Measurements from ENCODE around the gene KIRREL3. TPM values are rescaled to one million over a fixed set of nuclear protein-coding genes. Genes with fewer than 3 reads are reported as not detected.

The KIRREL3 gene
- polyA plus RNA-seq, 1 of the 3 experiments (the other 2 are of a cell fraction) = 3.7 TPM

DNA sequence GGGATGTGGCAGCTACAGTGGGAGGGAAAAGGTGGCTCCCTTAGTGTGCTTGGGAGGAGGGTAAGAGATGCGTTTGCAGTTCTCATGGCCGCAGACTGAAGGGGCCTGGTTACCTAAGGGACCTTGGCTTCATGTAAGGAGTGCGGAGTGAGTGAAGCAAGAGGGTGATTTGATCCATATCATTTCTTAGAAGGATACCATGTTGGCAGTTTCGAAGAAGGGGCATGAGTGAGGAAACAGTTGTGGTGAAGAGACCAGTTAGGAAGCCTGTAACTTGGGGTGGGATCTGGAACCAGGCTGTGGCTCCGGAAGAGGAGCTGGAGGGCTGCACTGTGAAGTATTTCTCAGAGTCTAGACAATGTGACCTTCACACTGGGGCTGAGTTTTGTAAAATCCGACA, 600.1 kb downstream of the KIRREL3 start:
- no peaks in the 10 kb centered on the region for H4K20me1 ChIP-seq (ENCODE audit: insufficient read depth)
- CTCF ChIA-PET = interaction anchor here (1.0 kb wide), 1 partner anchor 80 kb away, joined by 3 read pairs; no protein-coding TSS in a partner anchor
- POLR2A ChIA-PET = no interaction called here

DNA sequence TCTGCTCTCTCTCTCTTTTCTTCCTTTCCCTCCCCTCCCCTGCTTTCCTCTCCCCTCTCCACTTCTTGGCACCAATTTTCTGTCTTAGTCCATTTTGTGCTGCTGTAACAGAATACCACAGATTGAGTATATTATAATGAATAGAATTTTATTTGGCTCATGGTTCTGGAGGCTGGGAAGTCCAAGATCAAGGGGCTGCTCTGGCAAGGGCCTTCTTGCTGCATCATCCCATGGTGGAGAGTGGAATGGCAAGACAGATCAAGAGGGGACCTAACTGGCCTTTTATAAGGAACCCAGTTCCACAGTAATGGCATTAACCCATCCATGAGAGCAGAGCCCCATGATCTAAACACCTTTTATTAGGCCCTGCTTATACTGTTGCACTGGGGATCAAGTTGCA, 600.6 kb downstream of the KIRREL3 start:
- Histone ChIP-seq H2AFZ (ENCODE audit: low read depth) (no peak overlapping the region), H4K20me1 (ENCODE audit: insufficient read depth) (no peaks in the 10 kb centered on the region), H3K27me3 (ENCODE audit: insufficient read depth) (no peaks in the 10 kb centered on the region), H3K27ac (ENCODE audit: low read depth in 2 of 2, low read length in 1 of 2) (no peak overlapping the region), H3K36me3 (replicated peaks in 1 of 2; ENCODE audit: control insufficient read depth in 1 of 2, insufficient read depth in 2 of 2, low read length in 1 of 2) (no peaks in the 10 kb centered on the region), H3K4me3 (ENCODE audit: low read depth in 2 of 2, low read length in 1 of 2) (no peak overlapping the region), H3K4me1 (ENCODE audit: control insufficient read depth in 1 of 2, insufficient read depth in 2 of 2, low read depth in 1 of 2, low read length in 1 of 2) (peaks cover 8 to 10% of the 10 kb centered on the region in 2 experiments; a peak in 2 of 4 replicates), H3K9ac (no peak overlapping the region), H3K4me2 (no peak overlapping the region), H3K9me3 (no peaks in the 10 kb centered on the region), H3F3A (replicated peaks; ENCODE audit: insufficient read depth) (no peaks in the 10 kb centered on the region), H3K79me2 (ENCODE audit: insufficient read depth) (no peaks in the 10 kb centered on the region), H3K9me2 (no peaks in the 10 kb centered on the region)
- ChIA-PET POLR2A (no interaction called here), CTCF (no interaction called here)
- no peak for DNase-seq
- TF ChIP-seq, protein P1, sequence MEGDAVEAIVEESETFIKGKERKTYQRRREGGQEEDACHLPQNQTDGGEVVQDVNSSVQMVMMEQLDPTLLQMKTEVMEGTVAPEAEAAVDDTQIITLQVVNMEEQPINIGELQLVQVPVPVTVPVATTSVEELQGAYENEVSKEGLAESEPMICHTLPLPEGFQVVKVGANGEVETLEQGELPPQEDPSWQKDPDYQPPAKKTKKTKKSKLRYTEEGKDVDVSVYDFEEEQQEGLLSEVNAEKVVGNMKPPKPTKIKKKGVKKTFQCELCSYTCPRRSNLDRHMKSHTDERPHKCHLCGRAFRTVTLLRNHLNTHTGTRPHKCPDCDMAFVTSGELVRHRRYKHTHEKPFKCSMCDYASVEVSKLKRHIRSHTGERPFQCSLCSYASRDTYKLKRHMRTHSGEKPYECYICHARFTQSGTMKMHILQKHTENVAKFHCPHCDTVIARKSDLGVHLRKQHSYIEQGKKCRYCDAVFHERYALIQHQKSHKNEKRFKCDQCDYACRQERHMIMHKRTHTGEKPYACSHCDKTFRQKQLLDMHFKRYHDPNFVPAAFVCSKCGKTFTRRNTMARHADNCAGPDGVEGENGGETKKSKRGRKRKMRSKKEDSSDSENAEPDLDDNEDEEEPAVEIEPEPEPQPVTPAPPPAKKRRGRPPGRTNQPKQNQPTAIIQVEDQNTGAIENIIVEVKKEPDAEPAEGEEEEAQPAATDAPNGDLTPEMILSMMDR (IDR thresholded peaks at IDR 0.05) = no peak
- TF ChIP-seq SIN3A (IDR thresholded peaks at IDR 0.05; ENCODE audit: borderline replicate concordance, low read depth, low read length) (no peak), ELF1 (IDR thresholded peaks at IDR 0.05) (no peak), FOSL2 (IDR thresholded peaks at IDR 0.05; ENCODE audit: borderline replicate concordance, low read depth) (no peak), EZH2phosphoT487 (IDR thresholded peaks at IDR 0.05; ENCODE audit: borderline replicate concordance, low read depth) (no peak)
- TF ChIP-seq, protein P2, sequence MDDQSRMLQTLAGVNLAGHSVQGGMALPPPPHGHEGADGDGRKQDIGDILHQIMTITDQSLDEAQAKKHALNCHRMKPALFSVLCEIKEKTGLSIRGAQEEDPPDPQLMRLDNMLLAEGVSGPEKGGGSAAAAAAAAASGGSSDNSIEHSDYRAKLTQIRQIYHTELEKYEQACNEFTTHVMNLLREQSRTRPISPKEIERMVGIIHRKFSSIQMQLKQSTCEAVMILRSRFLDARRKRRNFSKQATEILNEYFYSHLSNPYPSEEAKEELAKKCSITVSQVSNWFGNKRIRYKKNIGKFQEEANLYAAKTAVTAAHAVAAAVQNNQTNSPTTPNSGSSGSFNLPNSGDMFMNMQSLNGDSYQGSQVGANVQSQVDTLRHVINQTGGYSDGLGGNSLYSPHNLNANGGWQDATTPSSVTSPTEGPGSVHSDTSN (IDR thresholded peaks at IDR 0.05) = no peak
- TF ChIP-seq, protein P3, sequence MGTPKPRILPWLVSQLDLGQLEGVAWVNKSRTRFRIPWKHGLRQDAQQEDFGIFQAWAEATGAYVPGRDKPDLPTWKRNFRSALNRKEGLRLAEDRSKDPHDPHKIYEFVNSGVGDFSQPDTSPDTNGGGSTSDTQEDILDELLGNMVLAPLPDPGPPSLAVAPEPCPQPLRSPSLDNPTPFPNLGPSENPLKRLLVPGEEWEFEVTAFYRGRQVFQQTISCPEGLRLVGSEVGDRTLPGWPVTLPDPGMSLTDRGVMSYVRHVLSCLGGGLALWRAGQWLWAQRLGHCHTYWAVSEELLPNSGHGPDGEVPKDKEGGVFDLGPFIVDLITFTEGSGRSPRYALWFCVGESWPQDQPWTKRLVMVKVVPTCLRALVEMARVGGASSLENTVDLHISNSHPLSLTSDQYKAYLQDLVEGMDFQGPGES (IDR thresholded peaks at IDR 0.05; ENCODE audit: low read depth, low read length) = no peak
- TF ChIP-seq, protein P4, sequence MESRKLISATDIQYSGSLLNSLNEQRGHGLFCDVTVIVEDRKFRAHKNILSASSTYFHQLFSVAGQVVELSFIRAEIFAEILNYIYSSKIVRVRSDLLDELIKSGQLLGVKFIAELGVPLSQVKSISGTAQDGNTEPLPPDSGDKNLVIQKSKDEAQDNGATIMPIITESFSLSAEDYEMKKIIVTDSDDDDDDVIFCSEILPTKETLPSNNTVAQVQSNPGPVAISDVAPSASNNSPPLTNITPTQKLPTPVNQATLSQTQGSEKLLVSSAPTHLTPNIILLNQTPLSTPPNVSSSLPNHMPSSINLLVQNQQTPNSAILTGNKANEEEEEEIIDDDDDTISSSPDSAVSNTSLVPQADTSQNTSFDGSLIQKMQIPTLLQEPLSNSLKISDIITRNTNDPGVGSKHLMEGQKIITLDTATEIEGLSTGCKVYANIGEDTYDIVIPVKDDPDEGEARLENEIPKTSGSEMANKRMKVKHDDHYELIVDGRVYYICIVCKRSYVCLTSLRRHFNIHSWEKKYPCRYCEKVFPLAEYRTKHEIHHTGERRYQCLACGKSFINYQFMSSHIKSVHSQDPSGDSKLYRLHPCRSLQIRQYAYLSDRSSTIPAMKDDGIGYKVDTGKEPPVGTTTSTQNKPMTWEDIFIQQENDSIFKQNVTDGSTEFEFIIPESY (IDR thresholded peaks at IDR 0.05; ENCODE audit: borderline replicate concordance, low read depth) = no peak

More for the DNA sequence above, 600.1 kb downstream of the KIRREL3 start:
- no peak overlapping the region for H2AFZ ChIP-seq (ENCODE audit: low read depth)
- no peak overlapping the region for H3K27ac ChIP-seq (ENCODE audit: low read depth in 2 of 2, low read length in 1 of 2)
- no peak overlapping the region for H3K9ac ChIP-seq
- H3K4me3 ChIP-seq (ENCODE audit: low read depth in 2 of 2, low read length in 1 of 2) = no peak overlapping the region
- H3K36me3 ChIP-seq (replicated peaks in 1 of 2; ENCODE audit: control insufficient read depth in 1 of 2, insufficient read depth in 2 of 2, low read length in 1 of 2) = no peaks in the 10 kb centered on the region
- no peaks in the 10 kb centered on the region for H3K9me3 ChIP-seq
- no peak overlapping the region for H3K4me2 ChIP-seq
- no peak for DNase-seq
- no peaks in the 10 kb centered on the region for H3K79me2 ChIP-seq (ENCODE audit: insufficient read depth)
- H3F3A ChIP-seq (replicated peaks; ENCODE audit: insufficient read depth) = no peaks in the 10 kb centered on the region
- H3K9me2 ChIP-seq = no peaks in the 10 kb centered on the region
- H3K4me1 ChIP-seq (ENCODE audit: control insufficient read depth in 1 of 2, insufficient read depth in 2 of 2, low read depth in 1 of 2, low read length in 1 of 2) = peaks cover 3 to 10% of the 10 kb centered on the region in 2 experiments; a peak in 2 of 4 replicates
- TF ChIP-seq FOSL2 (IDR thresholded peaks at IDR 0.05; ENCODE audit: borderline replicate concordance, low read depth) (no peak), MXI1 (IDR thresholded peaks at IDR 0.05; ENCODE audit: low read depth, low read length) (no peak), RAD21 (IDR thresholded peaks at IDR 0.05; ENCODE audit: low read length) (no peak), RFX5 (IDR thresholded peaks at IDR 0.05; ENCODE audit: low read length) (no peak), FOXM1 (IDR thresholded peaks at IDR 0.05; ENCODE audit: low read depth) (no peak), NFIC (IDR thresholded peaks at IDR 0.05; ENCODE audit: borderline replicate concordance) (no peak), TAF1 (IDR thresholded peaks at IDR 0.05; ENCODE audit: borderline replicate concordance, low read depth, low read length) (no peak), MEF2A (IDR thresholded peaks at IDR 0.05; ENCODE audit: borderline replicate concordance, low read depth) (no peak), POLR2AphosphoS5 (IDR thresholded peaks at IDR 0.05; ENCODE audit: low read depth, low read length) (no peak), JUND (IDR thresholded peaks at IDR 0.05) (no peak)
- 92% methylated on average over 6 of the region's 6 CpGs for WGBS (ENCODE audit: low lambda C conversion rate)
- no peaks in the 10 kb centered on the region for H3K27me3 ChIP-seq (ENCODE audit: insufficient read depth)

All from SK-N-SH (cell line).